Gastrocnemius medialis (tissue), 4 donors: ENCODE data around the gene ADARB2.

Experiments
- CTCF ChIP-seq, 5 experiments: fragments of 450-650 bp in 3 of 5; fragments of 200-600 bp in 2 of 5; sonication (generic) in 2 of 5; IDR thresholded peaks in 4 of 5; conservative IDR thresholded peaks in 1 of 5; 1 replicate in 4 of 5; 2 replicates in 1 of 5; pipeline ENCODE4 v1.5.1; 2016 to 2019; ENCODE audit warnings: antibody characterized with exemption in 5 of 5, mild to moderate bottlenecking in 3 of 5, moderate library complexity in 3 of 5
- POLR2A ChIP-seq, 2 donors: fragments of 450-650 bp; IDR thresholded peaks; one replicate each; pipeline ENCODE4 v1.6.1; 2017; ENCODE audit warnings: antibody characterized with exemption in 2 of 2, mild to moderate bottlenecking in 2 of 2, moderate library complexity in 2 of 2

GRCh38 chr10:1426786-1427185, 310.5 kb downstream of the ADARB2 start:
- TF ChIP-seq POLR2A (IDR thresholded peaks at IDR 0.05) (no peak), CTCF (IDR thresholded peaks at IDR 0.05 in 4 of 5, conservative IDR thresholded peaks at IDR 0.05 in 1 of 5) (no peak)
